NCI-H1048 (cell line): ENCODE results near the gene RAB40C.

ENCODE experiments used
- DNase-seq: peaks from one replicate; lab custom pipeline; 2025; lab: John Stamatoyannopoulos, UW

The RAB40C gene

DNA sequence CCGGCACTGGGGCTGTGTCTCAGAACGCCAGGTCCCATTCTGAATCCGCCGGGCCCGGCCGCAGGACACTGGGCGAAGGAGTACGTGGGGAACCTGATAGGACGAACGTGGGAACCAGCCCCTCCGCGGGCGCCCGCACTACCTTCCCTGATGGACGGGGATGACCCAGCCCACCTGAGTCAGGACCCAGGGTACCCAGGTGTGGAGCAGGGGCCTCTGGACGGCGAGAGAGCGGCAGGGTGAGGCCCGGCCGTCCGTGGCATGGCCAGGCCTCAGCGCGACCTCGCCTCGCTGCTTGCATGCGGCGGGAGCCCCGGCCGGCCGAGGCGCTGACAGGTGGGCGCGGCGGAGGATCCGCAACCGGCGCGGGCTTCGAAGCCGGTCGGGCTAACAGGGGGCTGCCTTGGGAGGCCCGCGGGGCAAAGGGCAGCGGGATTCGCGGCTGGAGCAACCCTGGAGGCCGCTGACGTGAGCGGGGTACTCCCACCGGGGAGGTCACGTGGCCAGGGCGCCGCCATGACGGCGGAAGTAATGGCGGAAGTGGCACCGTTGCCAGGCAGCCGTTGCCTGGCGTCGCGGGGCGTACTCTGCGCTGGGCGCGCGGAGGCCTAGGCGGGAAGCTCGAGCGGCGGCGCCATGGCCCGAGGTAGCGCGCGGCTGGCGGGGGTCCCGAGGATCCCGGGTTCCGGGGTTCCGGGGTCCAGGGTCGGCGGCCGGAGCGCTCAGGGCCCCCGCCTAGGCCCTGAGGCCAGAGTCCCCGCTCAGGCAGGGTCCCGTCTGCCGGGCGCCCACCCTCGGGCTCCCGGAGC lies 59.1 kb downstream of the RAB40C start, which contains the start of gene WDR90:
Gene WDR90 (plus strand): TSS at position 585 of the 809 bp plus-strand sequence. CDS start 52 bp downstream, at position 637.
- peak; percentile 68 for DNase-seq

DNA sequence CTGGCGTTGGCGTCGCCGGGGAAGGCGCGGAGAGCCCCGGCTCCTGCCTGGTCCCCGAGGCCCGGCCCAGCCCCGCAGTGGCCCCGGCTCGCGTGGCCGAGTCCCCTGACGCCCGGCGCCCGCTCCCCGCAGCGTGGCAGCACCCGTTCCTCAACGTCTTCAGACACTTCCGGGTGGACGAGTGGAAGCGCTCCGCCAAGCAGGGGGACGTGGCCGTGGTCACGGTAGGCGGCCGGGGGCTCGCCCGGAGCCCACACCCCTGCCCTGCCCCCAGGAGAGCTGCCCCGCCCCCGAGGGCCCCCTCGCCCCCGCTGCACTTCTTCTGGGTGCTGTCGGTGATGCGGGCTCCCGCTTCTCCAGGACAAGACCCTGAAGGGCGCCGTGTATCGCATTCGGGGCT lies 59.8 kb downstream of the RAB40C start:
- DNase-seq: no peak

DNA sequence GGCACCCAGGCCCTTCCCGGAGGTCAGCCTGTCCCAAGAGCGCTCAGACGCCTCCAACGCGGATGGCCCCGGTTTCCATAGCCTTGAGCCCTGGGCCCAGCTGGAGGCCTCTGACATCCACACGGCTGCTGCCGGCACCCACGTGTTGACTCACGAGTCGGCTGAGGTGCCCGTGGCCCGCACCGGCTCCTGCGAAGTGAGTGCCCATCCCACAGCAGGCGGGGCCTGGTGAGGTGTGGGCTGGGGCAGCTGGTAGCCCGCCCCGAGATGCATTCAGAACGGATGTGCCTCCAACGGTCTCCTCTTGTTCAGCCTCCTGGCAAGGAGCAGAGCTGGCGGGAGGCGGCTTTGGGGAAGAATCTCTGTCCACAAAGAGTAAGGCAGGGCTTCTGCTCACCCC lies 62.0 kb downstream of the RAB40C start:
- no peak for DNase-seq

DNA sequence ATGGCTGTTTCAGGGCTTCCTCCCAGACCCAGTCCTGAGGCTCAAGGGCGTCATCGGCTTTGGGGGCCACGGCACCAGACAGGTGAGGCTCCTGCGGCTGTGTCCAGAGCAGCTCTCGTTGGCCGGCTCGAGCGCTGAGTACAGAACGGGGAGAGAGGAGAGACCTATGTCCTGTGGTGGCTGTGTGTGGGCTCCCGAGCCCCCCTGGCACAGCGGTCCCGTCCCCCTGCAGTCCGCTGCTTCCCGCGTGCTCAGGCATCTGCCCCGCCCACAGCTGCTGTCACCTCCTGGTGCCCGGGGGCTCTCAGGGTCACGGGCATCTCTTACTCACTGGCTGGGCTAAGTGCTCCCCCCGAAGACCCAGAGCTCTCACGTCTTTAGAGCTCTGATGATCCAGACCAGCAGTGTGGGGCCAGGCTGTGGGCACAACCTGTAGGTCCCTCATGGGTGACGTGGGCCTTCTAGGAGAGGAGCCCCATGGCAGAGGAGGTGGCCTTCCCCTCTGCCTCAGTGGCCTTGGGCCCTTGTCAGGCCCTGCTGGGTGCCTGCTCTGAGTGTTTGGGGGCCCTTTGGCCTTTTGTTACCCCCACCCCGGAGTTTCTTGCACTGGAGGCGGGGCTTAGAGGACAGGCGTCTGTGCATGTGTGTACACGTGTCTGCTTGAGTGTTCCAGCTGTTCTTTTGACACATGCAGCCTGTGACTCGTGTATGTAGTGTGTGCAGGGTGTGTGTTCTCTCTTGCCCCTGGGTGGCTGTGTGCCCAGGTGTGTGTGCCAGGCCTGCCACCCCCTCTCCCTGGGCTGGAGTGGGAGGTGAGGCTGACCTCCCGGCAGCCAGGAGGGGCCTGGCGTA lies 62.8 kb downstream of the RAB40C start:
- DNase-seq: no peak

DNA sequence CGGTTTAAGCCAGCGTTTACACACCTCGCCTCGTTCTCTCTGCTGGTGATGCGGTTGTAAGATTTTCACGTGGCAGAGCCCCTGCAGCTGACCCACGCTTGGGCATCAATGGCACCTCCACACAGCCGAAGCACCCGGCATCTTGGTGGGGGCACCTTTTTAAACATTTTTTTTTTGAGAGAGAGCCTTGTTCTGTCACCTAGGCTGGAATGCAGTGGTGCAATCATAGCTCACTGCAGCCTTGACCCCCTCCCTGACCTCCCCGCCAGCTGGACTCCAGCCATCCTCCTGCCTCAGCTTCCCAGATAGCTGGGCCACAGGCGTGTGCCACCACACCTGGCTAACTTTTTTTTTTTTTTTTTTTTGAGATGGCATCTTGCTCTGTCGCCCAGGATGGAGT lies 64.2 kb downstream of the RAB40C start:
- DNase-seq: no peak

DNA sequence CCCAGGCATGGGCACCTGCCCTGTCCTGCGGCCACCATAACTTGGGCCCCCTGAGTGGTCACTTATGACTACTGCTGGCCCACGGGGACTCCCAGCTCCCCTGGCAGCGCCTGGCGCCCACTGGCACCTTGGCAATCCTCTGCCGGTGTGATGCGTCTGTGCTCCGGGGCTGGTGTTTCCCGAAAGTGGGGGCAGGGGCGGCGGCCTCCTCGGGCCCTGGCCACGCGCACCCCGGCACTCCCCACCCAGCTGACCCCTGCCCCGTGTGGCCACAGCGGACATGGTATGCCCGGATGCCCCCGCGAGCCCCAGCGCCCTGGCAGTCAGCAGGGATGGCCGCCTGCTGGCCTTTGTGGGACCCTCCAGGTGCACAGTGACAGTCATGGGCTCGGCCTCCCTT lies 67.6 kb downstream of the RAB40C start:
- DNase-seq: no peak

DNA sequence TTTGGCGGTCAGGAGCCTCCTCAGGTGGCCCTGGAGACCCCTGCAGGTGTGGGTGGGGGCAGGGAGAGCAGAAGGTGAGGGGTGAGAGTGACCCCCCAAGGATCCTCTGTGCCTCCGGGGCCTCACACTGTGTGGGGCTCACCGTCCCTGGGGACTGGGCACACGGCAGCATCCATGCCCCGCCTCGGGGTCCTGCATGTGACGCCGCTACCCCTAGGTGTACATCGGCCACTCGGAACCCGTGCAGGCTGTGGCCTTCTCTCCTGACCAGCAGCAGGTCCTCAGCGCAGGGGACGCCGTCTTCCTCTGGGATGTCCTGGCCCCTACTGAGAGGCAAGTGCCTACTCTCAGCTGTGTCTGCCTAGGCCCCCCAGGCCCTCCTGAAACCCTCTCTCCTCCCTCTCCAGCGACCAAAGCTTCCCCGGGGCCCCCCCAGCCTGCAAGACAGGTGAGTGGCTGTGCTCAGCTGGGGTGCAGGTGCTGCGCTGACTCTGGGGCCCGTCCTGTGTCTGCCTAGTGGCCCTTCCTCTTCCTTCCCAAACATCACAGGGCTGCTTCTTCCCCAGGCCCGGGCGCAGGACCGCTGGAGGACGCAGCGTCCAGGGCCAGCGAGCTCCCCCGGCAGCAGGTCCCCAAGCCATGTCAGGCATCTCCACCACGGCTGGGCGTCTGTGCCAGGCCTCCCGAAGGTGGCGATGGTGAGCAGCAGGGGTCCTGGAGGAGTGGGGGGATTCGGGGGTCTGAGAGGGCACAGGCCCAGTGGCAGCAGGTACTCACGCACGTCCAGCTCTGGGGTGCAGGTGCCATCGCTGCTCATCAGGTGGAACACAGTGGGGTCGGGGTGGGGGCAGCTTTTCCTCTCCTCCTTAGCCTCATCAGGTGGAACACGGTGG lies 69.1 kb downstream of the RAB40C start:
- no peak for DNase-seq

DNA sequence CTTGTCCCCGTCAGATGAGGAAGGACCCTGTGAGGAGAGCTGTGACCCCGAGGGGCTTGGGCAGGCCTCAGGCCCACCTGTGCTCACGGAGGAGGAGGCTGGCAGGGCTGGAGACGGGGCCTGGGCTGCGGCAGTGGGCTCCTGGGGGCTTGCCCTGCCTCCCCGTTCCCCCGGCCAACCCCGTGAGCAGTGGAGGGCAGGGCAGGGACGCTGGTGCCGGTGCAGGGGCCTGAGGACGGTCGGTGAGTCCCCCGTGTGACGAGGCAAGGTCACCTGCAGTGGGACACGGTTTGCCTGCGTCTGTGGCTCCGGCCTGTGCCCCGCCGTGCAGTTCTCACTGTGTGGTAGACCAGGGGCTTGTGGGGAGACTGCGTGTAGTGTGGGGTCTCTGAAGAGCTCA lies 69.8 kb downstream of the RAB40C start:
- DNase-seq: no peak

DNA sequence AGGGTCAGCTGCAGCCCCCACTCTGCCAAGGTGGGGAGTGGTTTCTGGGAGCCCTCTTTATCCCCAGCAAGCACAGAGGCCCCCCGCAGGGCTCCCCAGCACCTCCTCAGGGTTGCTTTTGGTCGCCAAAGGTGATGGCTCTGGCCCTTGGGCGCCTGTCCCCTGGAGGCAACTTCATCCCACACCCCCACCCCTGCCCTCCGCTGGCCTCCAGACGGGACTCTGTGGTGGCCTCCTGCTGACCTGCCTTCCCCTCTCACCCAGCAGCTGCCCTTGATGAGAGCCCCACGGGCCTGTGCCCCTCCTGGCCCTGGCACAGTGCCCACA lies 70.2 kb downstream of the RAB40C start:
- DNase-seq: no peak

DNA sequence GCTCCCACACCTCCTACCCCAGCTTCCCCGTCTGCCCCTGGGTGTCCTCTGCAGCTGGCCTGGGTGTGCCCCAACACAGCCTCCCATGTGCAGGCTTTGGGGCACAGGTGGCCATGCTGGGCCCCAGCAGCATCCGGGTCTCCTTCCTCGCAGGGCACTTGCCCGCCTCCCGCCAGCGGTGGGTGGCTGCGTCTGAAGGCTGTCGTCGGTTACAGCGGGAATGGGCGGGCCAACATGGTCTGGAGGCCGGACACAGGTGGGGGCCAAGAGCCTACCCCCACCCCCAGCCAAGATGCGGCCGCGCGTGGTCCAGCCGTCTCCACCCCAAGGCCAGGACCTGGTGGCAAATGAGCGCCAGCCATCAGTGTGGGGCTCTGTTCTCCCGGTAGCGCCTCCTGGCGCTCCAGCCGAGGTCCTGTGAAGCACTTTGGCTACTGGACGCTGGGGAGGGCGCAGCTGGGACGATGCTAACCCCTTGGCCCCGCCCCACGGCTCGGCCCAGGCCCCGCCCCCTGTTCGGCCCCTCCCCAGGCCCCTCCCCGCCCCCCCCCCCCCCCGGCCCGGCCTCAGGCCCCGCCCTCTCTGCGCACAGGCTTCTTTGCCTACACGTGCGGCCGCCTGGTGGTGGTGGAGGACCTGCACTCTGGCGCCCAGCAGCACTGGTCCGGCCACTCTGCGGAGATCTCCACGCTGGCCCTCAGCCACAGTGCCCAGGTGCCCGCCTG lies 70.8 kb downstream of the RAB40C start:
- peak; percentile 46 for DNase-seq

DNA sequence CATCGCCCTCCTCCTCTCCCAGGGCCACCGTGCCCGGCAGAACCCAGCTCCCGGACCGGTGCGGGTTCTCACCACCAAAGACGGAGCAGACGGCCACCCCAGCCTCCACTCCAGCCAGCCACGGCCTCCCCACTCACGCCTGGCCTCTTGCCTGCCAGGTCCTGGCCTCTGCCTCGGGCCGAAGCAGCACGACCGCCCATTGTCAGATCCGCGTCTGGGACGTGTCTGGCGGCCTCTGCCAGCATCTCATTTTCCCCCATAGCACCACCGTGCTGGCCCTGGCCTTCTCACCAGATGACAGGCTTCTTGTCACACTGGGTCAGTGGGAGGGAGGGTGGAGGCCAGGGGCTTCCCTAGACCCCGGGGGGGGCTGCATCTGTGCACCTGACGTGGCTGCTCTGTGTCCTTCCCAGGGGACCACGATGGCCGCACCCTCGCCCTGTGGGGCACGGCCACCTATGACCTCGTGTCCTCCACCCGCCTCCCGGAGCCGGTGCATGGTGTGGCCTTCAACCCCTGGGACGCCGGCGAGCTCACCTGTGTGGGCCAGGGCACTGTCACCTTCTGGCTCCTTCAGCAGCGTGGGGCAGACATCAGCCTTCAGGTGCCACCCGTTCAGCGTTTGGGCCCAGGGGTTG lies 71.4 kb downstream of the RAB40C start:
- no peak for DNase-seq

DNA sequence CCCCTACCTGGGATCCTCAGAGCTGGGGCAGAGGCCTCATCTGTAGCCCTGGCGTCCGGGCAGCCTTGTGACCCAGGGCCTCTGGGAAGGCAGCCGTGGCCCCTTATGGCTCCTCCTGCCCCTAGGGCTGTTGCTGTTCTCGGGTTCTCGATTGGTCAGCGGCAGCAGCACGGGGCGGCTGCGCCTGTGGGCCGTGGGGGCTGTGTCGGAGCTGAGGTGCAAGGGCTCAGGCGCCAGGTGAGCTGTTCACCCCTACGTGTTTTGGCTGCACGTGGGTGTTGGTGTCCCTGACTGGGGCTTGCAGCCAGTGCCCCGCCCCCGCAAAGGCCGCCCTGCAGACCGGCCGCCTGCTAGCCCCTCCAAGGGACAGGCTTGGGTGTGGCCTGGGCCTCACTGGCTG lies 72.2 kb downstream of the RAB40C start:
- DNase-seq: no peak

DNA sequence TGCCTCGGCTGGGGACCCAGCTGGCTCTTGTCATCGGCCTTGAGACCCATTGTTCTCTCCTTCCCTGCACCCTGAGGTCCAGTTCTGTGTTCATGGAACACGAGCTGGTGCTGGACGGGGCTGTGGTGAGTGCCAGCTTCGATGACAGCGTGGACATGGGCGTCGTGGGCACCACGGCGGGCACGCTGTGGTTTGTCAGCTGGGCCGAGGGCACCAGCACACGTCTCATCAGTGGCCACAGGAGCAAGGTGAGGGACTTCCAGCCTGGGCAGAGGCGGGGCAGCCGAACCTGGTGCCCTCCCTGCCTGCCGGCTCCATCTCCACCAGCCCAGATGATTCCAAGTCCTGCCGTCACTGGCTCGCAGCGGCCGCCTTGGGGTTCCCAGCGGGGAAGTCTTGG lies 72.7 kb downstream of the RAB40C start:
- DNase-seq: no peak

DNA sequence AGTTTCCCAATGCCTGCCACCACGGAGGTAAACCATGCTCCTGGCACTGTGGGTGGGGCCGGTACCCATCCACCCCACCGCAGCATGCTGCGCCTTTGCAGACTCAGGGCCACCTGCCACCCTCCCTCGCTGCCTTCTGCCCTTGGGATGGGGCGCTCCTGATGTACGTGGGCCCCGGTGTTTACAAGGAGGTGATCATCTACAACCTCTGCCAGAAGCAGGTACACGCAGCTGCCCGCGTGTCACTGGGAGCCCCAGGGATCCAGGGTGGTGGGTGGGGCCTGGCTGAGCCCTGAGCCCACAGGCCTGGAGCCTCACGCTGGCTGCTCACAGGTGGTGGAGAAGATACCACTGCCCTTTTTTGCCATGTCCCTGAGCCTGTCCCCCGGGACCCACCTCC lies 76.7 kb downstream of the RAB40C start:
- no peak for DNase-seq

DNA sequence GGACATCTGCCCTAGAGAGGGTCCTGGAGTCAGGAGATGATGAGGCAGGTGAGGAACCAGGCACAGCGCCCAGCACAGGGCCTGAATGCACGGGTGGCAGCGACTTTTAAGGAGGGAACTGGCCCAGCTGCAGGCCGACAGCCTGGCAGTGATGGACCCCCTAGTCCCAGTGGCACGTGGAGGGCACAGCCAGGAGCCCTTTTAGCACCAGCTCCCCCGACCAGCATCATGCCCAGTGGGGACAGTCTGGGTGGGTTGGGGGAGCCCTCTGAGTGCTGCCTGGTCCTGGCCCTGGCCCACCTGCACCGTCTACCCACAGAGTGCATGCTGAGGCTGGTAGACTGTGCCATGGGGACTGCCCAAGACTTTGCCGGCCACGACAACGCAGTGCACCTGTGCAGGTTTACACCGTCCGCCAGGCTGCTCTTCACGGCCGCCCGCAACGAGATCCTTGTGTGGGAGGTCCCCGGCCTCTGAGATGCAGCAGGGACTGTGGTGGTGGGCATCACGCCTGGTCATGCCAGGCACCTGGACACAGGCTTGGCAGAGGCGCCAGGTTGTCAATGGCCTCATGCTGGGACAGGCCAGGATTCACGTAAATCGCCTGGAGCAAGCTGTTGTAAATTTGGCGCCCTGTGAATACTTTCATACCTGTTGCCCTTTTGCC lies 77.4 kb downstream of the RAB40C start:
- DNase-seq: no peak

DNA sequence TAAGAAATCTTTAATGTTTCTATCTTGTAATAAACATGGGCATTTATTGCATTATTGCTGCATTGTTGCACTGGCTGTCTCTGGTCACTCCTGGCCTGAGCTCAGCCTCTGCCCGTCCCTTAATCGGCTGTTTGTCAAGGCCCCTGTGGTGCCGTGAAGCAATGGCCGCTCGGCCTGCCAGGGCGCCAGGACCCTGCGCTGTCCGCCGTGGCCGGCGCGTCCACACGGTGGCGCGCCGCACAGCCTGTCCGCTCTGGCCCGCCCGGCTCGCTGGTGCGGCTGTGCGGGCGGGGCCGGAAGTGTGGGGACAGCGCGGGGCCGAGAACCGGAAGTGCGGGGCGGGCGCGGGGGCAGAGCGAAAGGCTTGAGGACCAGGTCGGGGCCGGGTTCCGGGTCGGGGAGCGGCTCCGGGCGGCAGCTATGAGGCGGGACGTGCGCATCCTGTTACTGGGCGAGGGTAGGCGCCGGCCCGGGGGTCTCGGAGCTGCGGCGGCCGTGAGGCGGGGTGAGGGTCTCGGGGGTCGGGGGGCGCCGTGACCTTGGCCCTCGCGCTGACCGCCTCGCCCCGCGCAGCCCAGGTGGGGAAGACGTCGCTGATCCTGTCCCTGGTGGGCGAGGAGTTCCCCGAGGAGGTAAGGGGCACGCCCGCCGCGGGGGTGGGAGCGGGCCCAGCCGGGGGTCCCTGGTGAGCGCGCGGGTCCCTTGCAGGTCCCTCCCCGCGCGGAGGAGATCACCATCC lies 78.1 kb downstream of the RAB40C start, which contains the start of gene RHOT2:
Gene RHOT2 (plus strand): TSS at position 353 of the 739 bp plus-strand sequence. CDS start 68 bp downstream, at position 421.
- DNase-seq: peak; percentile 24

DNA sequence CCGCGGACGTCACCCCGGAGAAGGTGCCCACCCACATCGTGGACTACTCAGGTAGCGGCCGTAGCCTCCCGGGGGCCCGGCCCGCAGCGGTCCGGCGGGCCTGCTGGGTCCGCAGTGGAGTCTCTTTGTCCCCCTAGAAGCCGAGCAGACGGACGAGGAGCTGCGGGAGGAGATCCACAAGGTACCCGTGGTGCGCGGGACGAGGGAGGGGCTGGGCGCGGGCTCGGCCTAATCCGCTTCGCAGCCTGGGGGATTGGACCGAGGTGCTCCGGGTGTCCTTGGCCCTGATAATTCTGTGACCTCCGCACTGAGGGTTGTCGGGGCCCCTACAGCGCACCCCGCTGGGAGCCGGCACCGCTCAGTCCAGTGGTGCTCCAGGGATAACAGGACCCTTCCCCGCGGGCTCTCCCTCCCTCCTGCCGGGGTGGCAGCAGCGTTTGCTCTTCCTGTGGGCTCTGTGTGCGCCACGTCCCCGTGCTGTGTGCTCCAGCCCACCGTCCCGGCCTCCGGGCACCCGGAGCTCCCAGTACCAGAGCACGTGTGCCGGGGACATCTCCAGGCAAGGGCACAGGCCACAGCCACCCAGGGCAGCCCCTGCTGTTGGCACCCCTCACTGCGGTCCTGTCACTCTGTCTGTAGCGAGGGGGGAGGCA lies 78.8 kb downstream of the RAB40C start:
- no peak for DNase-seq

DNA sequence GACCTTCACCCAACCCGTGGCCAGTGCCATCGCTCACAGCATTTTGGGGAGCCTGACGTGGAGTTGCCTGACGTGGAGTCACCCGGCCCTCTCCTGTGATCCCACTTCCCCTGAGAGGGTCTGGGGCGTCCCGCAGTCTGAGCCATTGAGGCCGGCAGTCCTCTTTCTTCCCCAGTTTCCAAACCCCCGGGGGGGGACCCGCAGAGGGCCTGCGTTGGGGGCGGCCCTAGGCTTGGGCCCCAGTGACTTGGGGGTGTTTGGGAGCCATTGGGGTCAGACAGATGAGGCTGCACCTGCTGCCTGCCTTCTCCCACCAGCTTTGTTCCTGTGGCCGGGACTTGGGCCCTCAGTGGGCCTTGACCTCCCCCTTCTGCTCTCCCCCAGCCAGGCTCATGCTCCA lies 79.8 kb downstream of the RAB40C start:
- no peak for DNase-seq
